Posterior vena cava (tissue), 2 donors: Measurements from ENCODE around the gene FNBP1L. TPM values are rescaled to one million over a fixed set of nuclear protein-coding genes. Genes with fewer than 3 reads are reported as not detected.

Experiments
- DNase-seq: peaks from one replicate; pipeline ENCODE4 v3.0.0-alpha.2; 2020; ENCODE audit warnings: low spot score
- intact Hi-C, 2 donors: fragments of 100-400 bp; cut with DNase I; formaldehyde crosslinking; loops; one replicate each; pipeline versions ENCODE4 v1.14.1 to v1.14.2; 2022 to 2023
- long read RNA-seq, 2 donors: library from polyadenylated mRNA; unstranded; transcript quantifications; one replicate each; pipeline ENCODE4 v2.0.0, GENCODE V29; 2020 to 2021
- total RNA-seq, 2 donors: library from RNA; stranded (reverse); fragmentation: NEBNext Ultra II Directional; extraction: Animal tissue kit (Norgen Biotek cat#: 25700); gene quantifications; one replicate each; pipeline ENCODE4 v1.2.1, GENCODE V29; 2021
- donor health status: DM: yes; HTN: yes; CAD: no.
- donor health status: DM: yes; HTN: yes; CAD: no.

FNBP1L gene
- total RNA-seq, result 10 to 100 TPM in 1 of 2 donors, 1 to 10 TPM in 1; 9.3 to 11.3 TPM
- long read RNA-seq, donor 1, partial matches to known transcripts, result 1 of 5 reads
- long read RNA-seq, donor 1, other reads (novel, unspliced or antisense), result 3 of 5 reads
- long read RNA-seq, donor 2, partial matches to known transcripts, result 3 of 6 reads
- long read RNA-seq, donor 2, other reads (novel, unspliced or antisense), result 1 of 6 reads

DNA sequence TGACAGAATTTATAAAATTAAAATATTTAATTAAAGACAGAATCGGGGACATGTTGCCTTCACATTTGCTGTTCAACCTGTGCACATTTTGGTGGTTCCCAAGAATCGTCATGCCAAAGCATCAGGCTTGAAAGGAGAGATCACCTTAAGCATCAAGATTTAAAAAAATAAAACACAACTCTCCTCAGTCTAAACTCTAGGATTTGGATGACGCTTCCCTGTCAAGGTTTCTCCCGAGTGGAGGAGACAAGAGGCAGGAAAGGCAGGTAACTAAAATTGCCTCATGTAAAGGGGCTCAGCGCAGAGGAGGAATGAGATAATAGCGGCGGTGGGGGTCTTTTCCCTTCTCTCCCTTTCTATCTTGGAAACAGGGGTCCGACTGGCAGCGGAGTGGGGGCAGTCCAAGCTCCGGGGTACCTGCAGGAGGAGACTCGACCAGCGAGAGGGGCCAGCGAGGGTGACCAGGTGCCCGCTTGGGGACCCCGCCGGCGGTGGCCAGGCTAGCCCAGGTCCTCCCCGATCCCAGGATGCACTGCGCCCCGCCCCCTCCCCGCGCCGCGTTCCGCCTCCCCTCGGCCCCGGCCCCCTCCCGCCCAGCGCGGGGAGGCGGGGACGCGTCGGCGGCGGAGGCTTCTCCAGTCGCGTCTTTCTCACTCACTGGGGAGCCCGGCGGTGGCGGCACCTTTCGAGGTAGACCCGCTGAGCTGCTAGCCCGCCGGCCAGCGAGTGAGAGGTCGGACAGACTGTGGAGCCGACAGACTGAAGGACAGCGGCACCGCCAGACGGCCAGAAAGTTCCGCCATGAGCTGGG lies at the start of gene FNBP1L:
TSS of gene FNBP1L (plus strand) at position 638 of the 811 bp plus-strand sequence. CDS start at position 802, 164 bp downstream.
- intact Hi-C loops, result loop anchor here (1.0 to 10.0 kb wide), 3 partner anchors 32 to 367 kb away; no protein-coding TSS in a partner anchor
- DNase-seq, result peak; percentile 89

DNA sequence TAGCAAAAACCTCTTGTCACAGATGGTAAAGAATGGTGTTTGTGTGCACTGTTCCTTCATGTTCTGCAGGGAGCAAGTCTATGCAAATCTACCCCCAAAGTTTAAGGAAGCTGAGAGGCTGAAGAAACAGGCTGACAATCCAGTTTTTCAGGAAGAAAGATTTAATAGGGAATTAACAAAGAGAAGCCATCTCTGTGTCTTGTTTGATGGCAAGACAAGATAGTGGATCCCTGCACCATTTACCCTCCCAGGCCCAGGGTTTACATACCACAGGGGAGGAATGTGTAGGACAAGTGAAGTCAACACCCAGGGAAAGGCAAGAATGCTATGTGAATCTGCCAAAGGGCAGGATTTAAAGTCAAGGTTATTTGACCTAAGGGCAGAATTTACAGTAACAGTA lies 48.1 kb upstream of the FNBP1L start:
- intact Hi-C loops, result no loop called here
- no peak for DNase-seq

DNA sequence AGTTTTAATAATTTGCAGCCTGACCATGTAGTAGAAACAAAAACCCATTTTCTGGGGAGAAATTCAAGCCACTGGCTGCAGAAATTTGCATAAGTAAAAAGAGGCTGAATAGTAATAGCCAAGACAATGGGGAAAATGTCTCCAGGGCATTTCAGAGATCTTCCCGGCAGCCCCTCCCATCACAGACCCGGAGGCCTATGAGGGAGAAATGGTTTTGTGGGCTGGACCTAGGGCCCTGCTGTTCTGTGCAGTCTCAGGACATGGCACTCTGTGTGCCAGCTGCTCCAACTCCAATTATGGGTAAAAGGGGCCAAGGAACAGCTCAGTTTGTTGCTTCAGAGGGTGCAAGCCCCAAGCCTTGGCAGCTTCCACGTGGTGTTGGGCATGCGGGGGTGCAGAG lies 39.7 kb upstream of the FNBP1L start:
- DNase-seq, result no peak
- intact Hi-C loops, result no loop called here

DNA sequence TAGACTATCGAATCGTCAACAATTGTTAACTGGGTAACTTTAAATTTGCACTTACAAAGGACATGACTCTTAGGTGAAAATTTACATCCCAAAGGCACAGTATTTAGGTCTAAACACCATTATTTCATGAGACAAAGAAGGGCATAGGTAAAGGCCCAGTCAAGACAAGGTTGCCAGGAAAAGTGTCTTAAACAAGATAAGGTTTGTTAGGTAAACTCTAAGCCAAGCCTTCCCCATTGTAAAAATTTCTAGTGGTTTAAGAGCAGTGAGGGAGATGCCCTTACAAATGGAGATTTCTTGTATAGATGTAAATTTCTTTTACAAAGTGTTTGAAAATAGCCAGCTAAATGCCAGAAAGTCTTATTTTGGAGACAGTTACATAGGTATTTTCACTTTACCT lies 36.9 kb upstream of the FNBP1L start:
- DNase-seq, result no peak
- intact Hi-C loops, result no loop called here

DNA sequence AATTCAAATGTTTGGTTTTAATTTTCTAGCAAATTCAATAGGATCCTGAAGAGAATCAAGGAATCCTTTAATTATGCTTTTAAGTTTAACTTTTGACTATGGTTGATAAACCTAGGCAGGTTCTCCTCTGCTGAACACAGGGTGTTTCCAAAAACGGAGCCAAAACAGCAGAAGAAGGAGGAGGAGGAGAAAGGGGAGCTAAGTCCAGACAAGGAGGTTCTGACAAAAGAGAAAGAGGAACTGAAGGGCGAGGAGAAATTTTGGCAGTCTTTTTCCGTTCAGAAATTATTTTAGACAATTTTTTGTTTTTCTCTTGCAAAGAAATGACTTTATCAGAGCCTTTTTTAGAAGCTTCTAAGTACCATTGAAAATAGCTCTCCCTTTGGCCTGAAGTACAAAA lies 33.2 kb upstream of the FNBP1L start:
- intact Hi-C loops, result loop anchor here in 1 of 2 donors (2.0 kb wide), 1 partner anchor 86 kb away; no protein-coding TSS in a partner anchor
- no peak for DNase-seq

DNA sequence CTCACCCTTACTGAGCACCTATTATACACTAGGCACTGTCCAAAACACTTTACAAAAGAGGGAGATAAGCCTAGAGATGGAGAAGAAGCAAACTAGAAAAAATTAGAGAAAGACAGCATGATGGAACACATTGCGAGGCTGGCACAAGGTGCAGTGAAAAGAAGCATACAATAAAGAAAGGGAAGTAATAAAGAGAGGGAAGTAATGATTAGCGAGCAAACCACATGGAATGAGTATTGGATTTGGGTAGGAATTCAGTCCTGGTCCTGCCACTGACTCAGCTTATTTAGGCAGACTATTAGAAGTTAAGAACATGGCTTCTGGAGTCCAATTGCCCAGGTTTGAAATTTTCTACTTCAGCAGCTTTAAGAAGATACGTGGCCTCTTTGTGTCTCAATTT lies 32.6 kb upstream of the FNBP1L start:
- DNase-seq, result no peak
- intact Hi-C loops, result loop anchor here in 1 of 2 donors (2.0 kb wide), 1 partner anchor 86 kb away; no protein-coding TSS in a partner anchor

DNA sequence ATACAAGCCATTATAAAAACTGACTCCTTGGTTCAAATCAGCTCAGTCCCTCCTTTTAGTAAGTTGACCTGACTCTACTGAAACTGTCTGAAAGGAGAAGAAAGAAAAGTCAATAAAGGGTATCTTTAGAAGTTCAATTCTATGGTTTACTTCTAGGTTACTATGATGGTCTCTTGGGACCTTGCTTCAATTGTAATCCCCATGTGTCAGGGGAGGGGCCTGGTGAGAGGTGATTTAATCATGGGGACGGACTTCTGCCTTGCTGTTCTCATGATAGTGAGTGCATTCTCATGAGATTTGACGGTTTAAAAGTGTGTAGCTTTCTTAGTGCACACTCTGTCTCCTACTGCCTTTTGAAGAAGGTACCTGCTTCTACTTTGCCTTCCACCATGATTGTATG lies 31.7 kb upstream of the FNBP1L start:
- intact Hi-C loops, result no loop called here
- DNase-seq, result no peak

DNA sequence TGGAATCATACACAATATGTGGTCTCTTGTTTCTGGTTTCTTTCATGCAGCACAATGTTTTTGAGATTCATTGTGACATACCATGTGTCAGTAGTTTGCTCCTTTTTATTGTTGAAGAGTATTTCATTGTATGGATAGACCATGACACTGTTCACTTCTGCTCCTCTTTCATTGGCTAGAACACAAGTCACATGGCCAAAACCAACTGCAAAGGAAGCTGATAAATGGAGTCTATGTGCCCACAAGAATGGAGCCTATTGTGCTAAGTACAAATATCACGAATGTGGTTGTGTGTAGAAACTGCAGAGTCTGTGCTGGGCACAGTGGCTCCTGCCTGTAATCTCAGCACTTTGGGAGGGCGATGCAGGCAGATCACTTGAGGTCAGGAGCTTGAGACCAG lies 28.6 kb upstream of the FNBP1L start:
- no peak for DNase-seq
- intact Hi-C loops, result no loop called here

DNA sequence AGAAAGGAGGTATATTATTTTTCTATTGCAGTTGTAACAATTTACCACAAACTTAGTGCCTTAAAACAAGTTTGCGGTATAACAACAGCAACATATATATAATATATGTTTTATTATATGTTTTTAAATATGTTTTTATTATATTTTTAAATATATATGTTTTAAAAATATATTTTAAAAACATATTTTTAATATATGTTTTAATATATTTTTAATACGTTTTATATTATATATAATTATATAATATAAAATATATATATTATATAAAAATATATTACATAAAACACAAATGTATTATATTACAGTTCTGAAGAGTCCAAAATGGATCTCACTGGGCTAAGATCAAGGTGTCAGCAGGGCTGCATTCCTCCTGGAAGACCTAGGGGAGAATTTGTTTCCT lies 27.5 kb upstream of the FNBP1L start:
- intact Hi-C loops, result no loop called here
- DNase-seq, result no peak

DNA sequence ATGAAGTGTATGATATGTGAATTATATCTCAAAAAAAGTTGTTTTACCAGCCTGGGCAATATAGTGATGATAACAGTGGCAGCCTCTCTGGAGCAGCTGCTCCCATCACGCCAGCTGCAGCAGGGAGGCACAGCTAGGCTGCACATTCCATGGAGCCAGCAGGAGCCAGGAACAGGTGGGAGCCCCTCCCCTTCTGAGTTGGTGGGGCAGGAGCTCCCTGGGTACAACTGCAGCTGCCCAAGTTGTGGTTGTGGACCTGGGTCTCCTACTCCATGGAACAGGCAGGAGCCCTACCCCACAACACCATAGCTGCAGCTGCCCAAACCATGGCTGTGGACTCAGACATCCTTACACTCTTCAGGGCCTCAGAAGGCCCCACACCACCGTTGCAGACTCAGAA lies 21.7 kb upstream of the FNBP1L start:
- no peak for DNase-seq
- intact Hi-C loops, result no loop called here

DNA sequence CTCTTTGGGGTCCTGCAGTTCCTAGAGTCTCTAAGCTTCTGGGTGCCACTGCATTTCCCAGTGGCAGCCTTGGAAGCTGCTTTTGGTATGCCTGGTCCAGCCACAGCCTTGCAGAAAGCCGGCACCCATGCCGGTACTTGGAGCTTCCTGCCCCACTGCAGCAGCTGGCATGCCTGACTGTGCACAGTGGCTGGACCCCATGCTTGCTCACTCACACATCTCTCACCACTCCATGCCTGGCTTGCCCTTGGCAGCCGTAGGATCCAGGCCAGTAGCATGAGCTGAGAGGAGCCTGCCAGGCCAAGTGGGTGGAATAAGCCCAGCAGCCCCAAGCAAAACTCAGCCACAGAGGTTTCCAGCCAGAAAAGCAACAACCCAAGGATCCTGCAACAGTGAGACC lies 20.3 kb upstream of the FNBP1L start:
- DNase-seq, result no peak
- intact Hi-C loops, result no loop called here

DNA sequence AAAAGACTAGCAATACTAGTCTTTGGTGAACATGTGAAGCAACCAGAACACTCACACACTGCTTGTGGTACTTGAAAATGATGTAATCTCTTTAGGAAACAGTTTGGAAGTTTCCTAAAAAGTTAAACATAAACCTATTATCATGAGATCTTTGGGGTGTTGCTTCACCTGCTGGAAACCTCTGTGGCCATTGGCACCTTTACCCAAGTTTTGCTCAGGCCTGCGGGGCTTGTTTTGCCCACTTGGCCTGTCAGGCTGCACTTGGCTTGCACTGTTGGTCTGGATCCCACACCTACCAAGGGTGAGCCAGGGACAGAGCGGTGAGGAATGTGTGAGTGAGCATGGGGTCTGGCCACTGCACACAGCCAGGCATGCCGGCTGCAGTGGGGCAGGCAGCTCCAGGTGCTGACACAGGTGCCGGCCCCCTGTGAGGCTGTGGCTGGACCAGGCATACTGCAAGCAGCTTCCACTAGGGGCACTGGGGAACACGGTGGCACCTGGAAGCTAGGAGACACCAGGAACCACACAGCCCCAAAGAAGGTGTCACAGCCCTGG lies 14.4 kb upstream of the FNBP1L start:
- intact Hi-C loops, result loop anchor here (10.0 kb wide), 2 partner anchors 381 to 411 kb away; no protein-coding TSS in a partner anchor
- no peak for DNase-seq

DNA sequence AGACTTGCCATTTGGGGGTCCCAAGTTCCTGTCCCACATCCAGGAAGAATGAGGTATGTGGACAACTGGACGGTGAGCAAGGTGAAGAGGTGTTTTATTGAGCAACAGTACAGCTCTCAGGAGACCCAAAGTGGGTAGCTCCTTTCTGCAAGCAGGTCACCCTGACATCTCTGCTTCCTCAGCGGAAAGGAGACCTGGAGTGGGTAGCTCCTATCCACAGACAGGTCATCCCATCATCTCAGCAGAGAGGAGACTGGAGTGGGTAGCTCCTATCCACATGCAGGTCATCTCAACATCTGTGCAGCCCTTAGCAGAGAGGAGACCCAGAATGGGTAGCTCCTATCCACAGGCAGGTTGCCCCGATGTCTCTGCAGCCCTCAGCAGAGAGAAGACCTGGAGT lies 13.8 kb upstream of the FNBP1L start:
- no peak for DNase-seq
- intact Hi-C loops, result loop anchor here (10.0 kb wide), 2 partner anchors 381 to 411 kb away; no protein-coding TSS in a partner anchor

DNA sequence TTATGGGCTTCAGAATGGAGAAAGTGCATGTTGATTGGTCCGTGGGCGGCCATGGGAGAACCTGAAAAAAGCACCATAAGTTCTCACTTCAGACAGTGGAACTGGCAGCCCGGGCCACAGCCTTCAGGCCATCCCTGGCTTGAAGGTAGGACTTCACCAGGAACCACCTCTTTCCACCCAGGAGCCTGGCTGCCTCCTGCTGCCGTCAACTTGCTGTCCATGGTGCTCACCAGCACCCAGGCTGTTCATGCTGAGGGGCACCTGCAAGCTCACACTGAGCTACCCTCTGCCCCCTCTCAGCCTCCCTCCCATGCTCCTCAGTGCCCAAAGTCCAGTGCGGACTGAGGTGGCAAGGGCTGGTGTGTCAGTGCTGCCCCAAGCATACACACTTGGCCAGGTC lies 12.9 kb upstream of the FNBP1L start:
- intact Hi-C loops, result loop anchor here (10.0 kb wide), 2 partner anchors 380 to 410 kb away; no protein-coding TSS in a partner anchor
- DNase-seq, result no peak

DNA sequence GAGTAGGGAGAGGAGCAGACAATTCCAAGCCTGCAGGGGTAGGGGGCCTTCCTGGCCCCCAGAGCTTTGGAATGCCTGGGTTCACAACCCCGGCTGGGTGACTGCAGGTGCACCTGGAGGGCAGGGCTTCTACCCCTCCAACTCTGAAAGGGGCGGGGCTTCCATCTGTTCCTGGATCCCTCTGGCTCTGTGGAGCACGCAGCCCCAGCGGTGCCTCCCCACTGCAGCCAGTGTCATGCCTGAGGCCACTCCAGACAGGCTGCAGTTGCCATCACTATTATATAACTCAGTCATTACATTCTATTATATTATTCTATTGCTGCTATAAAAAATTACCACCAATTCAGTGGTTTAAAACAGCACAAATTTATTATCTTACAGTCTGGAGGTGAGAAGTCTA lies 12.5 kb upstream of the FNBP1L start:
- intact Hi-C loops, result loop anchor here (10.0 kb wide), 2 partner anchors 379 to 409 kb away; no protein-coding TSS in a partner anchor

DNA sequence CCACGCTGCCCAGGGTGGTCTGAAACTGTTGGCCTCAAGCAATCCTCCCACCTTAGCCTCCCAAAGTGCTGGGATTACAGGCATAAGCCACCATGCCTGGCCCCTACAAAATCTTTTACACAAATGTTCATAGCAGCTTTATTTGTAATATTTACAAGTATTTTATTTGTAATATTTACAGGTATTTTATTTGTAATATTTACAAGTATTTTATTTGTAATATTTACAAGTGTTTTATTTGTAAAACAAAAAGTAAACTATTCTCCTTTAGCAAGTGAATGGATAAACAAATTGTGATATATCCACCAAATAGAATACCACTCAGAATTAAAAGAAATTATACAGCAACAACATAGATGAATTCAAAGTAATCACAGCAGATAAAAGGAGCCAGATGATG lies 11.4 kb upstream of the FNBP1L start:
- no peak for DNase-seq
- intact Hi-C loops, result loop anchor here (10.0 kb wide), 2 partner anchors 378 to 408 kb away; no protein-coding TSS in a partner anchor

More for the DNA sequence above, 12.5 kb upstream of the FNBP1L start:
- no peak for DNase-seq

DNA sequence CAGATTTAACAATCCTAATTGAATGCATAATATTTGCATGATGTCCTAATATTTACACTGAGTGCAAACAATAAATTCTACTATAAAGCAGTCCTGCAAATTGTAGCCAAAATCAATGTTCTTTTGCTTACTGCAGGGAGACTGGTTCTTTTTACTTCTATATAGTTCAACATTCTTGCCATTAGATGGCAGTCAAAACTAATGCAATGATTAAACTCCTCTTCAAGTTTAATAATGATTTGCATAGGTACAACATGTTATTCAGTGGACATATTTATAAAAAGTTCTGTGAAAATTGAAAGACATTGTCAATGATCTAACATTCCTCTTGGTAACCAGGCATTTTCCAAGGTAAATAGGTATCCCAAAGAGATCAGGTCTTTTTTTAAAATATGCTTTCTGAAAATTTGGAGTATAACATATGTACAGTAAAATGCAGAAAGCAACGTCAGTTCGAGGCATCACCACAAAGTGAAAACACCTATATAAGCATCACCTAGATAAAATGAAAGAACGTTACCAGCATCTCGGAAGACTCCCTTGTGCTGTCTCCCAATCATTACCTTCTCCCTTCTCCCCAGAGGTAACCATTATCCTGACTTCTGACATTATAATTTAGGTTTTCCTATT lies 9.8 kb upstream of the FNBP1L start:
- intact Hi-C loops, result loop anchor here (10.0 kb wide), 2 partner anchors 377 to 407 kb away; no protein-coding TSS in a partner anchor
- no peak for DNase-seq

DNA sequence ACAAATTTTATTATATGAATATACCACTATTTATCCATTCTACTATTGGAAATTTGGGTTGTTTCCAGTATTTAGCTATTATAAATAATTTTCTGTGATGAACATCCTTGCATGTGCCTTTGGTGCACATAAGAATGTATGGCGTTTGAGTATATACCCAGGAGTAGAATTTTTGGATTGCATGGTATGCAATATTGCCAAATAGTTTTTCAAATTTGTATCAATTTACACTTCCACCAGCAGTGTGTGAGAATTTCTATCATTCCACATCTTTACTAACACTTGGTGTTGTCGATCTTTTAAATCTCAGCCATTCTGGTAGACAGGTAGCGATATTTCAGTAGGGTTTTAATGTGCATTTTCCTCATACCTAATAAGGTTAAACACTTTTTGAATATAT lies 9.2 kb upstream of the FNBP1L start:
- intact Hi-C loops, result loop anchor here (10.0 kb wide), 2 partner anchors 376 to 406 kb away; no protein-coding TSS in a partner anchor
- DNase-seq, result no peak

DNA sequence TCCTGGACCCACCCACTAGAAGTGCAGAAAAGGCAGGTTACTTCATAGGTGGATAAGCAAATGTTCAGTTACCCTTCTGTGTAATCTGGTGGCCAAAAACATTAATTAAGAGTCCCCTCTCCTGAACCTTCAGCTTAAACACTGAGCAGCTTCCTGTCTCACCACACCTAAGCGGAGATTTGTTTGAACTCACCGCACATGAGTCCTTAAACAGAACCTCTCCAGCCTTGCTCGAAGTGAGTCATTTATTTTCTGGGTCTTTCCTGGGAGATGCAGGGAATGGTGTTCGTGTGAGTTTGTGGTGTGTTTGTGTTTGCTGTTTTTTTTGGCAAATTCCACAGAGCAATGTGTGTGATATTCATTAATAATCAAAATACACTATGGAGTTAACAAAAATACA lies 7.6 kb upstream of the FNBP1L start:
- DNase-seq, result no peak
- intact Hi-C loops, result loop anchor here (10.0 kb wide), 2 partner anchors 155 to 375 kb away; no protein-coding TSS in a partner anchor
